ENCODE results near the gene TECR. TPM values are rescaled to one million over a fixed set of nuclear protein-coding genes. Genes with fewer than 3 reads are reported as not detected.
A peak's percentile ranks its signal among the peaks of the same experiment; 100 is the strongest.

The TECR gene
- total and polyA plus RNA-seq, 9 of the 15 experiments (the other 6 are each of a cell fraction or from before 2014, with no cell fraction given), result 29.3 to 211 (median 81.4) TPM

GRCh38 chr19:14565298-14565679, 35.9 kb downstream of the TECR start:
- intact Hi-C loops (cut with micrococcal nuclease) (no loop called here), in situ Hi-C loops (cut with MboI) (no loop called here)
- Histone ChIP-seq H3K79me2 (ENCODE audit: control insufficient read depth, insufficient read depth, low read length) (peaks cover 31% of the 10 kb centered on the region), H3K9me3 (replicated peaks; ENCODE audit: control insufficient read depth, insufficient read depth, low read depth, low read length) (no peaks in the 10 kb centered on the region), H3K36me3 (ENCODE audit: control insufficient read depth, insufficient read depth, low read length) (peaks cover 56% of the 10 kb centered on the region; the same call in 2 of the 3 replicates), H2AFZ (ENCODE audit: low read depth, low read length) (no peak overlapping the region), H4K20me1 (replicated peaks; ENCODE audit: control insufficient read depth, insufficient read depth, low read length) (peaks cover 9% of the 10 kb centered on the region; the same call in 1 of the 2 replicates), H3K4me1 (replicated peaks in 1 of 2; ENCODE audit: control insufficient read depth in 2 of 2, insufficient read depth in 2 of 2, low read length in 2 of 2) (peaks cover 12 to 84% of the 10 kb centered on the region in 2 experiments; a peak in 4 of 5 replicates), H3K9ac (ENCODE audit: insufficient read depth in 1 of 2, low read depth in 2 of 2, low read length in 2 of 2) (no peak overlapping the region), H3K27me3 (ENCODE audit: control insufficient read depth in 2 of 2, insufficient read depth in 2 of 2, low read length in 2 of 2) (no peaks in the 10 kb centered on the region), H3K27ac (ENCODE audit: extremely low read depth, low read depth, low read length) (no peak overlapping the region), H3K4me2 (ENCODE audit: insufficient read depth, low read length) (no peak overlapping the region), H3K4me3 (no peak overlapping the region), H3K9me1 (ENCODE audit: control insufficient read depth, insufficient read depth, low read length) (peaks cover 8% of the 10 kb centered on the region)
- ATAC-seq, result no peak
- BruUV-seq (replicated peaks), result TSS peak; percentile 94
- ChIA-PET CTCF (ENCODE audit: low intra/inter-chr PET ratio) (no interaction called here), POLR2A (interaction anchor here (0.6 to 0.7 kb wide), 2 partner anchors 11 to 385 kb away, joined by 3 read pairs; no protein-coding TSS in a partner anchor)
- WGBS (ENCODE audit: insufficient coverage, low coverage, missing lambda C conversion rate), result 91% methylated on average over 18 of the region's 22 CpGs
- FAIRE-seq, result no peak
- DNase-seq (ENCODE audit: extremely low read depth in 1 of 4, low spot score in 3 of 4), result no peak
- TF ChIP-seq E2F1 (CRISPR knock-in tag; IDR thresholded peaks at IDR 0.05) (no peak), SRSF7 (optimal IDR thresholded peaks at IDR 0.05; ENCODE audit: low read depth, low read length) (no peak), ZNF696 (CRISPR knock-in tag; conservative IDR thresholded peaks at IDR 0.05) (no peak), LCOR (CRISPR knock-in tag; IDR thresholded peaks at IDR 0.05) (no peak), NR3C1 (CRISPR knock-in tag; IDR thresholded peaks at IDR 0.05) (no peak), GATAD2B (IDR thresholded peaks at IDR 0.05; ENCODE audit: borderline replicate concordance) (no peak), FUS (optimal IDR thresholded peaks at IDR 0.05; ENCODE audit: low read depth, low read length) (no peak), RBFOX2 (IDR thresholded peaks at IDR 0.05; ENCODE audit: low read depth, low read length) (peak; percentile 22), STAT5B (CRISPR knock-in tag; IDR thresholded peaks at IDR 0.05) (no peak), ZNF232 (CRISPR knock-in tag; IDR thresholded peaks at IDR 0.05) (no peak), ZNF785 (CRISPR knock-in tag; IDR thresholded peaks at IDR 0.05) (no peak), STAG1 (CRISPR knock-in tag; IDR thresholded peaks at IDR 0.05; ENCODE audit: borderline replicate concordance) (no peak), POLR3A (IDR thresholded peaks at IDR 0.05; ENCODE audit: borderline replicate concordance, extremely low read depth, insufficient read depth, insufficient read length) (no peak), POLR2G (IDR thresholded peaks at IDR 0.05; ENCODE audit: low read depth, low read length) (peak; percentile 54), ELK3 (CRISPR knock-in tag; IDR thresholded peaks at IDR 0.05) (no peak), ZBTB33 (CRISPR knock-in tag; IDR thresholded peaks at IDR 0.05) (peak; percentile 99), KAT7 (CRISPR knock-in tag; IDR thresholded peaks at IDR 0.05; ENCODE audit: borderline replicate concordance) (no peak), BDP1 (IDR thresholded peaks at IDR 0.05; ENCODE audit: insufficient read depth, insufficient read length) (no peak)
